ENCODE data around the gene ADAT1. TPM values are rescaled to one million over a fixed set of nuclear protein-coding genes. Genes with fewer than 3 reads are reported as not detected.

Gene ADAT1
- total and polyA plus RNA-seq, 8 donors, result 39.1 to 57.4 (median 51.7) TPM

DNA sequence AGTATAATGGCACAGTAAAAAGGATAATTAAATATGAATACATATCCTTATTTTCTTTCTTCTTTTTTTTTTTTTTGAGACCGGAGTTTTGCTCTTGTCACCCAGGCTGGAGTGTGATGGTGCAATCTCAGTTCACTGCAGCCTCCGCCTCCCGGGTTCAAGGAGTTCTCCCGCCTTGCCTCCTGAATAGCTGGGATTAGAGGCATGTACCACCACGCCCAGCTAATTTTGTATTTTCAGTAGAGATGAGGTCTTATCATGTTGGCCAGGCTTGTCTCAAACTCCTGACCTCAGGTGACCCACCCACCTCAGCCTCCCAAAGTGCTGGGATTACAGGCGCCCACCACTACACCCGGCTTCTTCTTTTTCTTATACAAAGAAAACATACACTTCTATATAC is 44.9 kb downstream of the ADAT1 start:
- Histone ChIP-seq H3K4me1 (peaks cover 0 to 19% of the 10 kb centered on the region in 2 donors), H3K27me3 (no peaks in the 10 kb centered on the region), H3K36me3 (peaks cover 0 to 85% of the 10 kb centered on the region in 2 donors), H3K9me3 (no peaks in the 10 kb centered on the region), H3K4me3 (no peak overlapping the region), H3K27ac (no peak overlapping the region)
- TF ChIP-seq, protein P1, sequence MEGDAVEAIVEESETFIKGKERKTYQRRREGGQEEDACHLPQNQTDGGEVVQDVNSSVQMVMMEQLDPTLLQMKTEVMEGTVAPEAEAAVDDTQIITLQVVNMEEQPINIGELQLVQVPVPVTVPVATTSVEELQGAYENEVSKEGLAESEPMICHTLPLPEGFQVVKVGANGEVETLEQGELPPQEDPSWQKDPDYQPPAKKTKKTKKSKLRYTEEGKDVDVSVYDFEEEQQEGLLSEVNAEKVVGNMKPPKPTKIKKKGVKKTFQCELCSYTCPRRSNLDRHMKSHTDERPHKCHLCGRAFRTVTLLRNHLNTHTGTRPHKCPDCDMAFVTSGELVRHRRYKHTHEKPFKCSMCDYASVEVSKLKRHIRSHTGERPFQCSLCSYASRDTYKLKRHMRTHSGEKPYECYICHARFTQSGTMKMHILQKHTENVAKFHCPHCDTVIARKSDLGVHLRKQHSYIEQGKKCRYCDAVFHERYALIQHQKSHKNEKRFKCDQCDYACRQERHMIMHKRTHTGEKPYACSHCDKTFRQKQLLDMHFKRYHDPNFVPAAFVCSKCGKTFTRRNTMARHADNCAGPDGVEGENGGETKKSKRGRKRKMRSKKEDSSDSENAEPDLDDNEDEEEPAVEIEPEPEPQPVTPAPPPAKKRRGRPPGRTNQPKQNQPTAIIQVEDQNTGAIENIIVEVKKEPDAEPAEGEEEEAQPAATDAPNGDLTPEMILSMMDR (IDR thresholded peaks at IDR 0.05), result no peak
- DNase-seq (no peak), ATAC-seq (no peak)
- intact Hi-C loops (cut with DNase I), result no loop called here

DNA sequence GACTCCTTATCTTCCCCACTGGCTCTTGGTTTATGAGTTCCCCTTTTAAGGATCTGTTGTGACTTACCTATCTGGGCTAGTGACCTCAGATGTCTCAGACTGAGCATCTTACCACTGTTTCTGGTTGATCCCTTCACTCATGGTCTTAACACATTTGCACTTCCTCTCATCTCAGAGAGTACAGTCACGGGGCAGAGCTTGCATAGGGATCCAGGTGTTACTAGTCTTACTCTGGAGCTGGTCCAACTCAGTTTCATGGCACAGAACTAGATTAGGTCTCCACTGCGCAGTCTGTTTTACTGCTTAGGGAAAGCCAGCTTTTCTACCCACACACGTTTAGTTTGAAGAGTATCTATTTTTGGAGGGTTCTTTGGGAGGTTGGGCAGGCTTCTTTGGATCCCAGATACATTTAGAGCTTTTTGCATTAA is 46.7 kb downstream of the ADAT1 start:
- intact Hi-C loops (cut with DNase I), result no loop called here
- H3K4me1 ChIP-seq, result peaks cover 0 to 36% of the 10 kb centered on the region in 2 donors
- TF ChIP-seq, protein P1 (IDR thresholded peaks at IDR 0.05), result no peak
- H3K9me3 ChIP-seq, result no peaks in the 10 kb centered on the region
- no peak overlapping the region for H3K4me3 ChIP-seq
- DNase-seq, result no peak
- peaks cover 0 to 100% of the 10 kb centered on the region in 2 donors for H3K36me3 ChIP-seq
- H3K27me3 ChIP-seq, result no peaks in the 10 kb centered on the region
- H3K27ac ChIP-seq, result no peak overlapping the region
- no peak for ATAC-seq

DNA sequence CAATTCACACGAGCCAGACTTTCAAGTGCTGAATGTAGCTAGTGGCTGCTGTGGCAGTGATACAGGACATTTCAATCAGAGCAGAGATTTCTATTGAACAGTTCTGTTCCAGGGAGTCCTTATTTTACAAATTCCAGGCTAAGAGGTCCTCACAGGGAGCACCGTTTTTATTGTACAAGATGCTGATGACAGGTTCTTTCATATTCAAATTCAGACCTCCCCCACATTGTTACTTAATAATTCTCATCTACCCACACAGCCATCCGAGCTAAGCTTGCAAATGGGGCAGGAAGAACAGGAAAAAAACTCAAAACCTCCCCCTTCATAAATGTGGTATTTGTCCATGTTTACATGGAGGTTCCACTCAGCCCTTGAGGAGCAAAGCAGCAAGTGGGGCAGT is 47.1 kb downstream of the ADAT1 start:
- H3K9me3 ChIP-seq, result no peaks in the 10 kb centered on the region
- intact Hi-C loops (cut with DNase I), result no loop called here
- peaks cover 0 to 40% of the 10 kb centered on the region in 2 donors for H3K4me1 ChIP-seq
- no peak overlapping the region for H3K4me3 ChIP-seq
- H3K27ac ChIP-seq, result no peak overlapping the region
- DNase-seq (no peak), ATAC-seq (no peak)
- H3K27me3 ChIP-seq, result no peaks in the 10 kb centered on the region
- TF ChIP-seq, protein P1 (IDR thresholded peaks at IDR 0.05), result no peak
- H3K36me3 ChIP-seq, result peaks cover 0 to 100% of the 10 kb centered on the region in 2 donors

DNA sequence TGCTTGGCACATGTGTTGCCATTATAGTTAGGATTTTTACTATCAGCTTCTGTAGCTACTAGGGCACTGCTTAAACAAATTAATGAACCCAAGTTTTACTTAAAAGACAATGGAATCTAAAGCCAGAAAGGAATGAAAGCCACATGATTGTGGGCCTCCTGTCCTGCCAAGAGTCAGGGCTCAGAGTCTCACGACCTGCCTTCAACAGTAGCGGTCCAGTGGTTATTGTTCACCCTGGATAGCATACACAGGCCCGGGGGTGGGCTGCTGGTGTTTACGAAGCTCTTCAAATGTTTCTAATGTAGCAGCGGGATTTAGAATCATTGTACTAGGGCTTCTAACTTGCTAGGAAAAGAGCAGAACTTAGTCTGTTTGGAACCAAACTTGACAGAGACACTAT is 49.1 kb downstream of the ADAT1 start:
- TF ChIP-seq, protein P1 (IDR thresholded peaks at IDR 0.05), result no peak
- Histone ChIP-seq H3K9me3 (no peaks in the 10 kb centered on the region), H3K27ac (no peak overlapping the region), H3K4me1 (peaks cover 3 to 60% of the 10 kb centered on the region in 2 donors), H3K27me3 (no peaks in the 10 kb centered on the region), H3K4me3 (no peak overlapping the region), H3K36me3 (peaks cover 0 to 99% of the 10 kb centered on the region in 2 donors)
- ATAC-seq, result no peak
- intact Hi-C loops (cut with DNase I), result no loop called here
- DNase-seq, result no peak

DNA sequence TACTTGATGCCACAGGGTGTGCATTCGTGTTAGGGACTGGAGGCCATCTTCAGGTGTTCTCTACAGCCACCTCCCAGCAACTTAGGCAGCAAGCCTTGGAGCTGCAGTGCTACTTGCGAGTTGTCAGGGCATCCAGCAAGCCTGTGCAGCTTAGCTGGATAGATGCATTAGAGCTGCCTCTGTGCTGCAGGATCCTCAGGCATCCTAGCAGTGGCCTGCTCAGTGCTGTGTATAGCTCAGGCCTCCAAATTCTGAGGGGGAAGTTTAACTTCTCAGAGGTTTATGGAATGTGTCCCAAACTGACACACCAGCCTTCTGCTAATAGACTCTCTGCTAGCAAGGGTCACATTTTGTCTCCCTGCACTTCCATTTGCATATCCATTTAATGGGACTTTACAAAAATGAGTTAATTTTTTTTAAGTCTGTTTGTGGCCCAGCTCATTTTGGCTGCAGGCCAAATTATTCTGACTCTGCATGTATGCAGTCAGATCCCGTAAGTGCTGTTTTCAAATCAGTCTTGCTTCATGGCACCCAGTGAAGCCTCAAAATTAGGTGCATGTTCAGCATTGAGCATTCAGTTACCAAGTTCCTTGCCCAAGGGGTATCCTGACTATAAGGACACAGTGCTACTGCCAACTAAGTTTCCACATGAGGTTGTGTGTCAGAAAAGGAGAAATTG is 50.1 kb downstream of the ADAT1 start:
- Histone ChIP-seq H3K36me3 (peaks cover 0 to 99% of the 10 kb centered on the region in 2 donors), H3K27ac (peak overlapping the region in 1 of 2 donors; percentile 11), H3K27me3 (no peaks in the 10 kb centered on the region), H3K4me3 (no peak overlapping the region), H3K9me3 (no peaks in the 10 kb centered on the region), H3K4me1 (peaks cover 3 to 70% of the 10 kb centered on the region in 2 donors)
- intact Hi-C loops (cut with DNase I), result no loop called here
- no peak for DNase-seq
- ATAC-seq, result no peak
- TF ChIP-seq, protein P1 (IDR thresholded peaks at IDR 0.05), result no peak

Data from left lung (tissue), 10 donors.